ENCODE results near the gene KCNK1. TPM values are rescaled to one million over a fixed set of nuclear protein-coding genes. Genes with fewer than 3 reads are reported as not detected.

KCNK1 gene
- total RNA-seq, 1 donor from 2014 or later: 25.2 TPM

DNA sequence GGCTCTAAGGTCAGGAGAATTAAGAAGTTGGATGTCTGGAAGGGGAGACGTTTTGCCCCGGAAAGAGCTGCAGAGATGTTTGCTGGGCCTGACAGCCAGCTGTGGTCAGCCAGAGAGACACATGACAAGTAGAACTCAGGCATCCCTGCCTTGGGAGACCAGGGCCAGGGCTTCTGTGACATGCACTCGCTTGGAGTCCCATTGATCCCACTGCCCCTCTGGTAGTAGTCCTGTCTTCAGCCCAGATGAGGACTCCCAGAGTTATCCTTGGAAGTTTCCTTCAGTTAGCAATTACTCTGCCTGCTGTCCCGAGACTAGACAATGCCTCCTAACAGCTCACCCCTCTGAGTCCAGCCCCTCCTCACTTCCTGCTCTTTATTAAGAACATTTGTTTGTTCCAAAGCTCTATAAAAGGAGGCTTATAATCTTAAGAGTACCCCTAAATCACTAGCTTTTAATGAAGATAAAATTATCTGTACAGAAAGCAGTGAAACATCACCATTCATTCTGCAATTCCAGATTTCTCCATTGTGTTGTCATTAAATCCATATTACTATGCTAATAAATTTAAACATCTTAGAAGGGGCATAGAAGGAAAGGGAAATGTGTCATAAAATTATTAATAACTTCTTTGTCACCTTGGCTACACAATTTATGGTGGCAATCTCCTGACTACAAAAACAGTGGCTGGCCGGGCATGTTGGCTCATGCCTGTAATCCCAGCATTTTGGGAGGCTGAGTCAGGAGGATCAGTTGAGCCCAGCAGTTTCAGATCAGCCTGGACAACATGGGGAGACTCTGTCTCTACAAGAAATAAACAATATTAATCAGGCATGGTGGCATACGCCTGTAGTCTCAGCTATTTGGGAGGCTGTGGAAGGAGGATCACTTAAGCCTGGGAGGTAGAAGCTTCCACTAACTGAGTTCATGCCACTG lies 94.2 kb downstream of the KCNK1 start:
- Histone ChIP-seq H3K27ac (replicated peaks) (no peak overlapping the region), H3K36me3 (no peaks in the 10 kb centered on the region), H3K27me3 (ENCODE audit: low read depth) (no peaks in the 10 kb centered on the region), H3K4me1 (peaks cover 17% of the 10 kb centered on the region), H3K9me3 (replicated peaks) (peaks cover 3% of the 10 kb centered on the region), H3K4me3 (no peak overlapping the region)
- TF ChIP-seq CTCF (IDR thresholded peaks at IDR 0.05; ENCODE audit: borderline replicate concordance): no peak
- intact Hi-C loops (cut with micrococcal nuclease): no loop called here
- no peak for DNase-seq

- no peak overlapping the region for H3K27ac ChIP-seq (replicated peaks)
- peaks cover 3% of the 10 kb centered on the region for H3K9me3 ChIP-seq (replicated peaks)
- no peaks in the 10 kb centered on the region for H3K27me3 ChIP-seq (ENCODE audit: low read depth)
- DNase-seq: no peak
- intact Hi-C loops (cut with micrococcal nuclease): no loop called here
- H3K4me3 ChIP-seq: no peak overlapping the region
- peaks cover 13% of the 10 kb centered on the region for H3K4me1 ChIP-seq
- no peak for TF ChIP-seq CTCF (IDR thresholded peaks at IDR 0.05; ENCODE audit: borderline replicate concordance)
- no peaks in the 10 kb centered on the region for H3K36me3 ChIP-seq
These were observed 96.1 kb downstream of the KCNK1 start for GRCh38 chr1:233710031-233710430.

- Histone ChIP-seq H3K9me3 (replicated peaks) (peaks cover 3% of the 10 kb centered on the region), H3K36me3 (no peaks in the 10 kb centered on the region), H3K27me3 (ENCODE audit: low read depth) (no peaks in the 10 kb centered on the region), H3K4me1 (peaks cover 13% of the 10 kb centered on the region), H3K4me3 (no peak overlapping the region), H3K27ac (replicated peaks) (no peak overlapping the region)
- no peak for DNase-seq
- intact Hi-C loops (cut with micrococcal nuclease): no loop called here
- TF ChIP-seq CTCF (IDR thresholded peaks at IDR 0.05; ENCODE audit: borderline replicate concordance): no peak
These were observed 96.6 kb downstream of the KCNK1 start for GRCh38 chr1:233710507-233710906.

GRCh38 chr1:233714631-233715217 lies 100.8 kb downstream of the KCNK1 start:
- H3K36me3 ChIP-seq: no peaks in the 10 kb centered on the region
- H3K27ac ChIP-seq (replicated peaks): no peak overlapping the region
- TF ChIP-seq CTCF (IDR thresholded peaks at IDR 0.05; ENCODE audit: borderline replicate concordance): no peak
- no peaks in the 10 kb centered on the region for H3K27me3 ChIP-seq (ENCODE audit: low read depth)
- peaks cover 13% of the 10 kb centered on the region for H3K9me3 ChIP-seq (replicated peaks)
- no peak for DNase-seq
- peaks cover 8% of the 10 kb centered on the region for H3K4me1 ChIP-seq
- intact Hi-C loops (cut with micrococcal nuclease): no loop called here
- no peak overlapping the region for H3K4me3 ChIP-seq

- H3K36me3 ChIP-seq: no peaks in the 10 kb centered on the region
- H3K4me3 ChIP-seq: no peak overlapping the region
- DNase-seq: no peak
- intact Hi-C loops (cut with micrococcal nuclease): no loop called here
- H3K4me1 ChIP-seq: peaks cover 41% of the 10 kb centered on the region
- peaks cover 10% of the 10 kb centered on the region for H3K9me3 ChIP-seq (replicated peaks)
- H3K27me3 ChIP-seq (ENCODE audit: low read depth): no peaks in the 10 kb centered on the region
- TF ChIP-seq CTCF (IDR thresholded peaks at IDR 0.05; ENCODE audit: borderline replicate concordance): no peak
- H3K27ac ChIP-seq (replicated peaks): no peak overlapping the region
These were observed 104.2 kb downstream of the KCNK1 start for GRCh38 chr1:233718057-233718456.
